HepG2 (cell line): ENCODE measurements around the gene KRT7. TPM values are rescaled to one million over a fixed set of nuclear protein-coding genes. Genes with fewer than 3 reads are reported as not detected.

Experiments
- ATAC-seq: fragments of 200-7000 bp; cut with Tn5 transposase; 3 replicates; pipeline ENCODE4 v1.9.1; 2020; ENCODE audit warnings: mild to moderate bottlenecking, moderate library complexity
- BruUV-seq: library from RNA; stranded (reverse); fragments of 400-500 nt; replicated peaks from 2 replicates; lab custom pipeline; 2021; lab: Mats Ljungman, UMichigan
- CTCF ChIA-PET: fragments of 300-600 bp; formaldehyde crosslinking; extraction: SDS; loops from one replicate; lab custom pipeline; 2021; ENCODE audit warnings: low total read pairs, inconsistent platforms, low intra/inter-chr PET ratio; lab: Yijun Ruan, JAX
- POLR2A ChIA-PET: fragments of 350-600 bp; sonication (Branson Sonifier 250); formaldehyde crosslinking; loops from one replicate; lab custom pipeline; 2020; ENCODE audit warnings: antibody characterized with exemption, inconsistent platforms; lab: Yijun Ruan, JAX
- DNase-seq: peaks from one replicate; pipeline ENCODE4 v3.0.0-alpha.2; 2015; ENCODE audit warnings: low spot score
- FAIRE-seq: peaks from 3 replicates; lab custom pipeline; 2011; peaks lifted over from hg19 to GRCh38; lab: Jason Lieb, UNC
- H2AFZ ChIP-seq: one replicate; pipeline ENCODE4 v1.6.1; 2011; ENCODE audit warnings: low read length, inconsistent platforms
- H3K27ac ChIP-seq: fragments of 300-600 bp; 3 replicates; pipeline ENCODE4 v1.8.0; 2011; ENCODE audit warnings: mixed run types, mild to moderate bottlenecking, mixed read lengths, low read length, inconsistent platforms; ENCODE audit not compliant: insufficient read depth; ENCODE audit errors: extremely low read length
- H3K27me3 ChIP-seq, 2 experiments: fragments of 200-600 bp in 1 of 2; 2 replicates in 1 of 2; 3 replicates in 1 of 2; pipeline versions ENCODE4 v1.6.0 to v1.8.0; 2011; ENCODE audit warnings: low read length in 2 of 2, mild to moderate bottlenecking in 2 of 2, moderate library complexity in 2 of 2, inconsistent platforms in 1 of 2; ENCODE audit not compliant: insufficient read depth in 2 of 2, control insufficient read depth in 1 of 2
- H3K36me3 ChIP-seq, 2 experiments: fragments of 200-600 bp in 1 of 2; replicated peaks in 1 of 2; 2 replicates in 1 of 2; 3 replicates in 1 of 2; pipeline versions ENCODE4 v1.5.1 to v1.8.0; 2011; ENCODE audit warnings: low read length in 2 of 2, inconsistent platforms in 1 of 2; ENCODE audit not compliant: insufficient read depth in 2 of 2, control insufficient read depth in 1 of 2
- H3K4me1 ChIP-seq: 2 replicates; pipeline ENCODE4 v1.5.1; 2012; ENCODE audit warnings: low read length, inconsistent platforms; ENCODE audit not compliant: insufficient read depth
- H3K4me2 ChIP-seq: 2 replicates; pipeline ENCODE4 v1.6.0; 2011; ENCODE audit warnings: low read depth, low read length, inconsistent platforms
- H3K4me3 ChIP-seq, 3 experiments: fragments of 200-600 bp in 1 of 3; sonication (generic), shearing (Covaris generic) in 1 of 3; replicated peaks in 1 of 3; 2 replicates each; pipeline ENCODE4 v1.5.1; 2011 to 2016; ENCODE audit warnings: low read length in 3 of 3, inconsistent platforms in 2 of 3, low read depth in 2 of 3, mild to moderate bottlenecking in 2 of 3, control low read depth in 1 of 3, mixed read lengths in 1 of 3; ENCODE audit not compliant: insufficient read depth in 1 of 3
- H3K79me2 ChIP-seq: one replicate; pipeline ENCODE4 v1.6.1; 2011; ENCODE audit warnings: low read length, inconsistent platforms; ENCODE audit not compliant: insufficient read depth
- H3K9ac ChIP-seq: 2 replicates; pipeline ENCODE4 v1.6.0; 2011; ENCODE audit warnings: mild to moderate bottlenecking, low read depth, low read length, inconsistent platforms; ENCODE audit not compliant: insufficient read depth
- H3K9me3 ChIP-seq: 2 replicates; pipeline ENCODE4 v1.5.1; 2012; ENCODE audit warnings: mild to moderate bottlenecking, low read length
- H4K20me1 ChIP-seq: 2 replicates; pipeline ENCODE4 v1.6.0; 2011; ENCODE audit warnings: inconsistent platforms, mild to moderate bottlenecking, low read length, moderate library complexity; ENCODE audit not compliant: insufficient read depth
- AFF4 ChIP-seq: sonication (generic); formaldehyde crosslinking; IDR thresholded peaks from 2 replicates; pipeline ENCODE4 v1.4.0; 2020; ENCODE audit warnings: missing genetic modification reagents
- BHLHE40 ChIP-seq: IDR thresholded peaks from 2 replicates; pipeline ENCODE4 v1.6.1; 2011; ENCODE audit warnings: low read length, improper control_type of control experiment
- CBX2 ChIP-seq, 2 experiments: fragments of 200-600 bp in 1 of 2; sonication (generic); formaldehyde crosslinking in 1 of 2; IDR thresholded peaks; 2 replicates each; pipeline versions ENCODE4 v1.7.0 to v1.8.1; 2018 to 2022; ENCODE audit warnings: low read depth in 2 of 2, low read length in 1 of 2, mild to moderate bottlenecking in 1 of 2, missing genetic modification reagents in 1 of 2
- CHD4 ChIP-seq: fragments of 200-600 bp; sonication (generic); IDR thresholded peaks from 2 replicates; pipeline ENCODE4 v1.7.0; 2017; ENCODE audit warnings: mild to moderate bottlenecking, low read length, borderline replicate concordance
- HIVEP1 ChIP-seq: sonication (generic); formaldehyde crosslinking; IDR thresholded peaks from 2 replicates; pipeline ENCODE4 v1.4.0; 2020; ENCODE audit warnings: mild to moderate bottlenecking, missing genetic modification reagents
- HNF4G ChIP-seq, 2 experiments: sonication (generic) in 1 of 2; formaldehyde crosslinking in 1 of 2; IDR thresholded peaks; 2 replicates each; pipeline versions ENCODE4 v1.4.0 to v1.6.1; 2011 to 2020; ENCODE audit warnings: borderline replicate concordance in 2 of 2, low read depth in 2 of 2, mild to moderate bottlenecking in 2 of 2, low read length in 1 of 2, missing genetic modification reagents in 1 of 2, moderate library complexity in 1 of 2
- IRF2 ChIP-seq: IDR thresholded peaks from 2 replicates; pipeline ENCODE4 v1.6.1; 2018; ENCODE audit warnings: missing genetic modification reagents, missing compliant biosample characterization
- ISX ChIP-seq: sonication (generic); formaldehyde crosslinking; conservative IDR thresholded peaks from 2 replicates; pipeline ENCODE4 v1.5.0; 2020; ENCODE audit warnings: missing genetic modification reagents
- MAX ChIP-seq: IDR thresholded peaks from 2 replicates; pipeline ENCODE4 v1.6.1; 2012; ENCODE audit warnings: inconsistent platforms
- MAZ ChIP-seq, 2 experiments: sonication (generic) in 1 of 2; formaldehyde crosslinking in 1 of 2; IDR thresholded peaks; 2 replicates each; pipeline versions ENCODE4 v1.5.0 to v1.6.1; 2012 to 2020; ENCODE audit warnings: low read depth in 2 of 2, mild to moderate bottlenecking in 2 of 2, borderline replicate concordance in 1 of 2, improper control_type of control experiment in 1 of 2, low read length in 1 of 2, missing genetic modification reagents in 1 of 2, moderate library complexity in 1 of 2
- SAP130 ChIP-seq: IDR thresholded peaks from 2 replicates; pipeline ENCODE4 v1.6.1; 2016; ENCODE audit warnings: low read depth
- ZNF746 ChIP-seq: sonication (generic); formaldehyde crosslinking; IDR thresholded peaks from 2 replicates; pipeline ENCODE4 v1.8.0; 2022; ENCODE audit warnings: mild to moderate bottlenecking, missing genetic modification reagents
- ZSCAN29 ChIP-seq: sonication (generic); formaldehyde crosslinking; conservative IDR thresholded peaks from 2 replicates; pipeline ENCODE4 v1.4.0; 2020; ENCODE audit warnings: mild to moderate bottlenecking, missing genetic modification reagents
- WGBS: methylation state at CpG from one replicate; pipeline ENCODE4 v1.1.6; 2017; ENCODE audit warnings: low lambda C conversion rate; 5-methylcytosine and 5-hydroxymethylcytosine counted together
- in situ Hi-C: cut with HindIII; loops from 2 replicates; pipeline ENCODE4 v1.10.0; 2017; ENCODE audit warnings: low pct_unique_long_range_greater_than_20kb; ENCODE audit not compliant: extremely low pct_ligation_motif_present
- intact Hi-C: fragments of 100-400 bp; cut with micrococcal nuclease; formaldehyde crosslinking; loops from one replicate; pipeline ENCODE4 v1.10.0; 2022; ENCODE audit not compliant: unreplicated experiment
- polyA plus RNA-seq, 8 experiments: library from polyadenylated mRNA; depleted of rRNA in 3 of 8; stranded (reverse) in 7 of 8; unstranded in 1 of 8; fragments of >200 nt; fragmentation: Illumina TruSeq in 4 of 8; extraction: Trizol in 4 of 8; gene quantifications; 2 replicates each; pipeline versions ENCODE4 v1.2.1 to v1.2.3, GENCODE V29; 2011 to 2016; ENCODE audit warnings: low read depth in 4 of 8, missing spikeins in 1 of 8, mixed read lengths in 1 of 8; ENCODE audit not compliant: insufficient read depth in 1 of 8
- total RNA-seq, 5 experiments: library from RNA; depleted of rRNA; stranded (reverse); fragments of >200 nt; fragmentation: Illumina TruSeq; extraction: Trizol; gene quantifications; 2 replicates each; pipeline ENCODE4 v1.2.3, GENCODE V29; 2016; ENCODE audit warnings: low read depth in 1 of 5
- TF ChIP-seq, protein P1 (sequence below): sonication (generic); formaldehyde crosslinking; IDR thresholded peaks from 2 replicates; pipeline ENCODE4 v1.4.0; 2020; ENCODE audit warnings: low read depth, mild to moderate bottlenecking, missing genetic modification reagents

The KRT7 gene
- total and polyA plus RNA-seq, 2 of the 13 experiments (the other 11 are each of a cell fraction or from before 2014, with no cell fraction given) = 0.83 TPM; not detected in 1

DNA sequence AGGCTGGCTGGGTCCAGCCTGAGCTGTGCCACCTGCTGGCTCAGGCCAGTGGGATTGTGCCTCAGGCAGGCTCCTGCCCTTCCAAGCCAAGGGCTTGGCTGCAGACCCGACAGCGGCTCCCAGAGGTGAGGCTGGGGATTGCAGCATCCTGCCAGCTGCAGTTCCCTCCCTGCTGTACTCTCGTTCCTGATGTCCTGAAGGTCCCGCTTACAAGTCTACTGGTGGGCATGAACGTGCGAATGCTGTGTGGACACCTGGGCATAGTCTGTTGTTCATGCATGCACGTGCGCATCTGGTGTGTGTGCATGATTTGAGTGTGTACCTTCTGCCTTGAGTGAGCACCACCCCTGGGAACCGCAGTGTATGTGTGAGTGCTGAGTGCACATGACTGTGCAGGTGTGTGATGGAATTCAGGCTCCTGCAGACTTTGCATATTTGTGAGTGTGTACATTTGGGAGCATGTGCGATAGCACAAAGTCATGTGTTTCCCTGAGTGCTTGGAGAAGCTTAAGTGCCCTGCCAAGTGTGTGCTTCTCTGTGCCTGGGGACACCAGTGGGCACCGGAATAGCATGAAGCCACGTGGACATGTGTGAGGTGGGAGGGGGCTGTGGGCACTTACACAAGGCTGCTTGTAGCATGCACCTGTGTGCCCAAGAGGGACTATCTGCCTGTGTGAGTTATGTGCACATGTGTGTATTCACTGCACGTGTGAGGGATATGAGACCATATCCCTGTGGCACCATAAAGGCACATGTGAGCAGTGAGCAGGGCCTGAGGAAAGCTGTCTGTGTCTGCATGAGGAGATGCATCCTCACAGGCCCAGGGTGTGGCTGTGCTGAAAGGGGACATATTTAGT is 19.3 kb upstream of the KRT7 start (continued):
- no peak for TF ChIP-seq HIVEP1 (CRISPR knock-in tag)
- 0 out of 2 replicates have a peak, but pooled peaks have one; percentile 24 for TF ChIP-seq BHLHE40
- no peak for TF ChIP-seq ZNF746 (CRISPR knock-in tag)
- no peak for TF ChIP-seq AFF4 (CRISPR knock-in tag)
- TF ChIP-seq, protein P1, sequence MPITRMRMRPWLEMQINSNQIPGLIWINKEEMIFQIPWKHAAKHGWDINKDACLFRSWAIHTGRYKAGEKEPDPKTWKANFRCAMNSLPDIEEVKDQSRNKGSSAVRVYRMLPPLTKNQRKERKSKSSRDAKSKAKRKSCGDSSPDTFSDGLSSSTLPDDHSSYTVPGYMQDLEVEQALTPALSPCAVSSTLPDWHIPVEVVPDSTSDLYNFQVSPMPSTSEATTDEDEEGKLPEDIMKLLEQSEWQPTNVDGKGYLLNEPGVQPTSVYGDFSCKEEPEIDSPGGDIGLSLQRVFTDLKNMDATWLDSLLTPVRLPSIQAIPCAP (CRISPR knock-in tag) = no peak
- TF ChIP-seq IRF2 = peak; percentile 20; the same call in 1 of the 2 replicates
- TF ChIP-seq, all 625 proteins: peak for 26

DNA sequence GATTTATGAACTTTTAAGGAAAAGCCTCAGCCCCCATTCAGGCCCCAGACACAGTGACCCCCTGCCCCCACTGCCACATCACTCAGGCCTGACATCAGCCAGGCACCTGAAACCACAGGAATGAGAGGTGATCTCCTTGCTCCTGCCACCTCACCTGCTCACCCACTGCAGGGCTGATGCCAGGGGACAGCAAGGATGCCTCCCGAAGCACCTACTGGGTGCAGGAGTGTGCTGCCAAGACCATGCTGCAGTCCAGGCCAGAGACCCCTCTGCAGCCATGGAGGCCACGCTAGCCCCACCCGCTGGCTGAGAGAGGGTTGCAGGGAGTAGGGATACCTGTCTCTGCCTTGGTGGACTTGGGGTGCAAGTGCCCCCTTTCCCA is 18.6 kb upstream of the KRT7 start:
- FAIRE-seq (no peak), DNase-seq (no peak), ATAC-seq (no peak)
- Histone ChIP-seq H3K4me1 (no peaks in the 10 kb centered on the region), H2AFZ (no peak overlapping the region), H3K9ac (no peak overlapping the region), H3K36me3 (no peaks in the 10 kb centered on the region), H3K9me3 (no peaks in the 10 kb centered on the region), H3K27me3 (peaks cover 7 to 16% of the 10 kb centered on the region in 2 experiments; a peak in 3 of 5 replicates), H4K20me1 (no peaks in the 10 kb centered on the region), H3K4me2 (no peak overlapping the region), H3K79me2 (no peaks in the 10 kb centered on the region), H3K27ac (no peak overlapping the region), H3K4me3 (no peak overlapping the region)
- ChIA-PET CTCF (no interaction called here), POLR2A (no interaction called here)
- intact Hi-C loops (no loop called here), in situ Hi-C loops (no loop called here)
- TF ChIP-seq SAP130 (CRISPR knock-in tag) = no peak
- no peak for TF ChIP-seq ZSCAN29 (CRISPR knock-in tag)
- TF ChIP-seq ISX (CRISPR knock-in tag) = no peak
- no peak for TF ChIP-seq MAZ (IDR thresholded peaks at IDR 0.05; ENCODE audit: borderline replicate concordance, low read depth, low read length)
- no peak for TF ChIP-seq MAZ (CRISPR knock-in tag; IDR thresholded peaks at IDR 0.05; ENCODE audit: low read depth)
- no peak for TF ChIP-seq CHD4
- TF ChIP-seq HNF4G (IDR thresholded peaks at IDR 0.05; ENCODE audit: borderline replicate concordance, low read depth, low read length) = no peak
- TF ChIP-seq HNF4G (CRISPR knock-in tag; IDR thresholded peaks at IDR 0.05; ENCODE audit: borderline replicate concordance, low read depth) = no peak
- TF ChIP-seq MAX = no peak
- TF ChIP-seq CBX2 (IDR thresholded peaks at IDR 0.05; ENCODE audit: low read depth, low read length) = no peak
- no peak for TF ChIP-seq CBX2 (CRISPR knock-in tag; IDR thresholded peaks at IDR 0.05; ENCODE audit: low read depth)
- no TSS peak for BruUV-seq
- 14% methylated on average over 3 of the region's 3 CpGs for WGBS
